Measurements from ENCODE around the gene C10orf71.

DNA sequence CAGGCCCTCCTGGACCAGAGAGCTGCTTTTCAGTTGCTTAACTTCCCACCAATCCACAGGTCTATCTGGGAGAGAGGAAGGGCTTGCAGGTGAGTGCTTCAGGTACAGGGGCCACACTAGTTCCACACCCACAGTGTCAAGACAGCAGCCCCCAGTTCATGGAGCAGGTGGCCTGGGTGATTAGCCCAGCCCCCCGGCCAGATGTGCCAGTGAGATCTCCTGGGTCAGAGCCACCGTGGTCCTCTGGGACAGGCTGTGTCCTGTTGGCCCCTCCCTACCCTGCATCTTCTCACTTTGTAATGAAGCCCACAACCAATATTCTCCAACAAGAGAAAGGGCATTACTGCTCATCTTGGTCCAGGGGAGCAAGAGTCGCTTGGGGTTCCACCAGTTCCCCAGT lies 66.3 kb downstream of the C10orf71 start:
- TF ChIP-seq, protein P1, sequence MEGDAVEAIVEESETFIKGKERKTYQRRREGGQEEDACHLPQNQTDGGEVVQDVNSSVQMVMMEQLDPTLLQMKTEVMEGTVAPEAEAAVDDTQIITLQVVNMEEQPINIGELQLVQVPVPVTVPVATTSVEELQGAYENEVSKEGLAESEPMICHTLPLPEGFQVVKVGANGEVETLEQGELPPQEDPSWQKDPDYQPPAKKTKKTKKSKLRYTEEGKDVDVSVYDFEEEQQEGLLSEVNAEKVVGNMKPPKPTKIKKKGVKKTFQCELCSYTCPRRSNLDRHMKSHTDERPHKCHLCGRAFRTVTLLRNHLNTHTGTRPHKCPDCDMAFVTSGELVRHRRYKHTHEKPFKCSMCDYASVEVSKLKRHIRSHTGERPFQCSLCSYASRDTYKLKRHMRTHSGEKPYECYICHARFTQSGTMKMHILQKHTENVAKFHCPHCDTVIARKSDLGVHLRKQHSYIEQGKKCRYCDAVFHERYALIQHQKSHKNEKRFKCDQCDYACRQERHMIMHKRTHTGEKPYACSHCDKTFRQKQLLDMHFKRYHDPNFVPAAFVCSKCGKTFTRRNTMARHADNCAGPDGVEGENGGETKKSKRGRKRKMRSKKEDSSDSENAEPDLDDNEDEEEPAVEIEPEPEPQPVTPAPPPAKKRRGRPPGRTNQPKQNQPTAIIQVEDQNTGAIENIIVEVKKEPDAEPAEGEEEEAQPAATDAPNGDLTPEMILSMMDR (IDR thresholded peaks at IDR 0.05; ENCODE audit: low read length): no peak
- TF ChIP-seq EZH2 (IDR thresholded peaks at IDR 0.05; ENCODE audit: borderline replicate concordance, low read length): no peak

All from OCI-LY1 (cell line).